Measurements from ENCODE around the gene NPY1R. TPM values are rescaled to one million over a fixed set of nuclear protein-coding genes. Genes with fewer than 3 reads are reported as not detected.

NPY1R gene
- 0.13 TPM for total RNA-seq (2013)
- polyA plus RNA-seq (not detected), polyA minus RNA-seq (not detected in 2 replicates), total RNA-seq (0 to 2.0 (median 0) reads per million in 11 experiments)

DNA sequence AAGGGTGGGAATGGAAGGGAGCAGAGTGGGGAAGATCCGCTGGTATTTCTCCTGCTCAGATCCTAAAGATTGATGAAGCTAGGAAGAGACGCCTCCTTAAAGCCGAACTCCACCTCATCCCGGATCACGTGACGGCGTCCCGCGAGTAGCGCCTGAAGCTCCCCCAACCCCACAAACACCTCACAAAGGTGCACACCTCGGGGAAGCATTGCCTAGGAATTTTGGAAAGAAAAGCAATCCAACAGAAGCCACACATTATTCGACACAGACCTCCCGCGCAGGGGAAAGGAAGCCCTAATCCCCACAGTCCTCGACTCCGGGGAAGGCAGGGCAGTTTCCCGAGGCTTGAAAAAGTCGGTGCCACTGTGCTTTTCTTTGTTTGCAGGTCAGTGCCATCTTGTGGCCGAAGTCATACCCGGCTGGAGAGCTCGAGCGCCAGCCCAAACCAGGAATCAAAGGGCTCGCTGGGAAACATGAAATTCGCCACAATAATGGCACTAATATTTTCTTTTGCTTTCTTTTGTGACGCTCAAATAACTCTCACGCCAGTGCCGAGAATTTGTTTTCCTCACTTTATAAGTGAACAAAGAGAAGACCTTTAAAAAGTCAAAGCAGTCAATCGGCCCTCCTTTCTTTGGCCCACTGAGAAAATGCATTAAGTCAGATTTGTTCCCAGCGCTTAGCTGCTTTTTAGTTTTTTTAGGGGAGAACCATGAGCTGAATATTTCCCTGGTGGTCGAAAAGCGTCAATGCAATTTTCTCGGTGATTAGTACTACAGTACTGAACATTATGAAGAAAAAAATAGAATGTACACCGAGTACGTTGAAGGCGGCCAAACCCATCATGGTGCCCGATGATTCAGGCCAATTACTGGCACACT, at the start of gene NPY1R:
Gene NPY1R (minus strand): TSS at position 71 of the 881 bp plus-strand sequence. CDS start 6,042 bp downstream, outside the sequence.
- 14% methylated on average over 33 of the region's 36 CpGs for WGBS (ENCODE audit: insufficient coverage)
- intact Hi-C loops (cut with micrococcal nuclease) = no loop called here
- H3K27ac Mint-ChIP-seq = peak within 1 kb of the TSS in 1 of 7 donors; percentile 32
- TF ChIP-seq, protein P1, sequence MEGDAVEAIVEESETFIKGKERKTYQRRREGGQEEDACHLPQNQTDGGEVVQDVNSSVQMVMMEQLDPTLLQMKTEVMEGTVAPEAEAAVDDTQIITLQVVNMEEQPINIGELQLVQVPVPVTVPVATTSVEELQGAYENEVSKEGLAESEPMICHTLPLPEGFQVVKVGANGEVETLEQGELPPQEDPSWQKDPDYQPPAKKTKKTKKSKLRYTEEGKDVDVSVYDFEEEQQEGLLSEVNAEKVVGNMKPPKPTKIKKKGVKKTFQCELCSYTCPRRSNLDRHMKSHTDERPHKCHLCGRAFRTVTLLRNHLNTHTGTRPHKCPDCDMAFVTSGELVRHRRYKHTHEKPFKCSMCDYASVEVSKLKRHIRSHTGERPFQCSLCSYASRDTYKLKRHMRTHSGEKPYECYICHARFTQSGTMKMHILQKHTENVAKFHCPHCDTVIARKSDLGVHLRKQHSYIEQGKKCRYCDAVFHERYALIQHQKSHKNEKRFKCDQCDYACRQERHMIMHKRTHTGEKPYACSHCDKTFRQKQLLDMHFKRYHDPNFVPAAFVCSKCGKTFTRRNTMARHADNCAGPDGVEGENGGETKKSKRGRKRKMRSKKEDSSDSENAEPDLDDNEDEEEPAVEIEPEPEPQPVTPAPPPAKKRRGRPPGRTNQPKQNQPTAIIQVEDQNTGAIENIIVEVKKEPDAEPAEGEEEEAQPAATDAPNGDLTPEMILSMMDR (IDR thresholded peaks at IDR 0.05) = peak; percentile 34
- Histone ChIP-seq H3K4me1 (ENCODE audit: control insufficient read depth in 1 of 2, insufficient read depth in 2 of 2, low read length in 2 of 2) (peaks cover 8 to 12% of the 10 kb centered on the region in 2 donors), H3K79me2 (ENCODE audit: insufficient read depth, low read length) (no peaks in the 10 kb centered on the region), H4K20me1 (ENCODE audit: insufficient read depth, low read length) (no peaks in the 10 kb centered on the region), H3K27ac (ENCODE audit: low read depth in 1 of 2, low read length in 2 of 2) (no peak within 1 kb of the TSS), H3K9ac (ENCODE audit: insufficient read depth, low read length, poor library complexity, severe bottlenecking) (no peak within 1 kb of the TSS), H3K4me3 (replicated peaks in 1 of 3; ENCODE audit: low read depth in 2 of 3, low read length in 3 of 3) (peak within 1 kb of the TSS in 1 of 3 experiments; percentile 61), H3K4me2 (replicated peaks; ENCODE audit: extremely low read depth, low read length, poor library complexity, severe bottlenecking) (peak within 1 kb of the TSS; percentile 63), H3K36me3 (replicated peaks in 1 of 2; ENCODE audit: control insufficient read depth in 1 of 2, insufficient read depth in 2 of 2, low read length in 2 of 2) (no peaks in the 10 kb centered on the region), H3K27me3 (ENCODE audit: control insufficient read depth in 2 of 2, insufficient read depth in 2 of 2, low read length in 2 of 2) (peaks cover 46 to 74% of the 10 kb centered on the region in 2 donors), H2AFZ (ENCODE audit: insufficient read depth, low read depth, low read length, poor library complexity, severe bottlenecking) (peak within 1 kb of the TSS; percentile 70), H3K9me3 (replicated peaks in 1 of 2; ENCODE audit: control insufficient read depth in 1 of 2, insufficient read depth in 1 of 2, low read length in 2 of 2) (peaks cover 0 to 20% of the 10 kb centered on the region in 2 donors)
- peak in 1 of 3 donors; percentile 7 for DNase-seq
- peaks cover 54 to 62% (median 57%) of the 10 kb centered on the region in 3 donors for H3K27me3 Mint-ChIP-seq (ENCODE audit: low read depth in 3 of 3)
- H3K4me3 Mint-ChIP-seq = peak within 1 kb of the TSS; percentile 63 to 85
- peaks cover 0 to 14% (median 7%) of the 10 kb centered on the region in 7 donors for H3K9me3 Mint-ChIP-seq
- no peaks in the 10 kb centered on the region for H3K36me3 Mint-ChIP-seq
- H3K4me1 Mint-ChIP-seq = peaks cover 14% of the 10 kb centered on the region

DNA sequence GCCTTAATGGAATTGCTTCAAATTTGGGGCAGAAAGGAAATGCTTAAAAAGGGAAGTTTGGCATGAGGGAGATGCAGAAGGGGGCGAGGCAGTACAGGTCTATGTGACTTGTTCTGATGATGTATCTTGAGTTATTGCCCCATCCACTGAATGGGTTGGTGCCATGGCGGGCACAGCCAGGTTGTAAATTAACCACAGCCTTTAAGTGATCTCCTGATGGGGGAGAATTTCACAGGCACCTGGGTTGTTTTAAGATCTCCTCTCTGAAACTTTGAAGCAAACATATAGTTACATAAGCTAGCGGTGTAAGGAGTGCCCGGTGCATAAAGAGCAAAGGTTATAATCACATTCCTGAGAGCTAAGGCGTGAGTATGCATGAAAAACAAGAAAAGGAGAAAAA, 48.3 kb upstream of the NPY1R start:
- Mint-ChIP-seq H3K9me3 (peaks cover 0 to 3% (median 0%) of the 10 kb centered on the region in 7 donors), H3K27ac (no peak overlapping the region), H3K4me1 (no peaks in the 10 kb centered on the region), H3K4me3 (no peak overlapping the region), H3K36me3 (no peaks in the 10 kb centered on the region), H3K27me3 (ENCODE audit: low read depth in 3 of 3) (peaks cover 3% of the 10 kb centered on the region in 3 donors)
- no peaks in the 10 kb centered on the region for H4K20me1 ChIP-seq (ENCODE audit: insufficient read depth, low read length)
- H3K79me2 ChIP-seq (ENCODE audit: insufficient read depth, low read length) = no peaks in the 10 kb centered on the region
- no peak overlapping the region for H3K4me3 ChIP-seq (replicated peaks in 1 of 3; ENCODE audit: low read depth in 2 of 3, low read length in 3 of 3)
- H3K9me3 ChIP-seq (replicated peaks in 1 of 2; ENCODE audit: control insufficient read depth in 1 of 2, insufficient read depth in 1 of 2, low read length in 2 of 2) = no peaks in the 10 kb centered on the region
- H3K4me1 ChIP-seq (ENCODE audit: control insufficient read depth in 1 of 2, insufficient read depth in 2 of 2, low read length in 2 of 2) = no peaks in the 10 kb centered on the region
- TF ChIP-seq, protein P1 (IDR thresholded peaks at IDR 0.05) = no peak
- no peak overlapping the region for H2AFZ ChIP-seq (ENCODE audit: insufficient read depth, low read depth, low read length, poor library complexity, severe bottlenecking)
- intact Hi-C loops (cut with micrococcal nuclease) = no loop called here
- WGBS (ENCODE audit: insufficient coverage) = 44% methylated on average over 3 of the region's 5 CpGs
- no peak overlapping the region for H3K9ac ChIP-seq (ENCODE audit: insufficient read depth, low read length, poor library complexity, severe bottlenecking)
- no peak overlapping the region for H3K27ac ChIP-seq (ENCODE audit: low read depth in 1 of 2, low read length in 2 of 2)
- H3K4me2 ChIP-seq (replicated peaks; ENCODE audit: extremely low read depth, low read length, poor library complexity, severe bottlenecking) = no peak overlapping the region
- H3K36me3 ChIP-seq (replicated peaks in 1 of 2; ENCODE audit: control insufficient read depth in 1 of 2, insufficient read depth in 2 of 2, low read length in 2 of 2) = no peaks in the 10 kb centered on the region
- DNase-seq = peak in 1 of 3 donors; percentile 5
- H3K27me3 ChIP-seq (ENCODE audit: control insufficient read depth in 2 of 2, insufficient read depth in 2 of 2, low read length in 2 of 2) = no peaks in the 10 kb centered on the region

Measured in CD14-positive monocyte (primary cell).